Germinal center (tissue), 1 donor: Measurements from ENCODE around the gene HSPBAP1.
"Not testable (repeated sequence)": the region's sequence is repeated elsewhere in the genome, so short reads cannot be mapped to it uniquely, and the experiment has no call there.

Experiments used
- DNase-seq: peaks from one replicate; pipeline ENCODE4 v3.0.0; 2012; ENCODE audit warnings: mixed read lengths, low spot score

The HSPBAP1 gene

GRCh38 chr3:122739172-122739571 is 54.5 kb downstream of the HSPBAP1 start:
- no peak for DNase-seq

DNA sequence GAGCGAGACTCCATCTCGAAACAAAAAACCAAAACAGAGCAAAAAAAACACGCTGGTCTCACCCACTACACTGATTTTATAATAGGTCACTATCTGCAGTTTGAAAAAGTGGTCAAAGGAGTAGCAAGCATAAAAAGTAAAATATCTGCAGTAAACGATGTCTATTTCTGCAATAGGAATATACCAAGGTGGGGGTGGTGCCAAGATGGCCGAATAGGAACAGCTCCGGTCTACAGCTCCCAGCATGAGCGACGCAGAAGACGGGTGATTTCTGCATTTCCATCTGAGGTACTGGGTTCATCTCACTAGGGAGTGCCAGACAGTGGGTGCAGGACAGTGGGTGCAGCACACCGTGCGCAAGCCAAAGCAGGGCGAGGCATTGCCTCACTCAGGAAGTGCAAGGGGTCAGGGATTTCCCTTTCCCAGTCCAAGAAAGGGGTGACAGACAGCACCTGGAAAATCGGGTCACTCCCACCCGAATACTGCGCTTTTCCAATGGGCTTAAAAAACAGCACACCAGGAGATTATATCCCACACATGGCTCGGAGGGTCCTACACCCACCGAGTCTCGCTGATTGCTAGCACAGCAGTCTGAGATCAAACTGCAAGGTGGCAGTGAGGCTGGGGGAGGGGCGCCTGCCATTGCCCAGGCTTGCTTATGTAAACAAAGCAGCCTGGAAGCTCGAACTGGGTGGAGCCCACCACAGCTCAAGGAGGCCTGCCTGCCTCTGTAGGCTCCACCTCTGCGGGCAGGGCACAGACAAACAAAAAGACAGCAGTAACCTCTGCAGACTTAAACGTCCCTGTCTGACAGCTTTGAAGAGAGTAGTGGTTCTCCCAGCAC is 60.7 kb downstream of the HSPBAP1 start:
- DNase-seq: not testable (repeated sequence)

- no peak for DNase-seq
These were observed 63.4 kb downstream of the HSPBAP1 start for GRCh38 chr3:122730240-122730639.

GRCh38 chr3:122728756-122729514 is 64.7 kb downstream of the HSPBAP1 start:
- no peak for DNase-seq

- no peak for DNase-seq
These were observed 65.4 kb downstream of the HSPBAP1 start for GRCh38 chr3:122728186-122728585.

- DNase-seq: no peak
These were observed 65.9 kb downstream of the HSPBAP1 start for GRCh38 chr3:122727766-122728165.

DNA sequence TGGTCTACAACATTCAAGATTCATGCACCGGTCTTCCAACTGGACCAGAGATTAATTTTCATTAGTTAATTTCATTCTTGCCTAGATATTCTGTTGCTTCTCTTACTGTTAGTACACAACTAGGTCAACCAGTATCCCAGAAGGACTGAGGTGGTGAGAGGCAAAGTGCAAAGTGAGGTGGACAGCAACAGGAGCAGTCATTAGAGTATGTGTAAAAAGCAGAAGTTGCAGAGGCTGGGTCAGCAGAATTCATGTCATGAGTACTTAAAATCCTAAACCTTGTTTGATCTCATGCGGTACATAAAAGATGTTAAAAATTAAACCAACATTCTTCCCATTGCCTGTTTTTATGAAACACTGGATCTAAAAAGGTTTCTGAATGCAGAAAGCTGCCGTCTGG is 66.3 kb downstream of the HSPBAP1 start:
- no peak for DNase-seq

DNA sequence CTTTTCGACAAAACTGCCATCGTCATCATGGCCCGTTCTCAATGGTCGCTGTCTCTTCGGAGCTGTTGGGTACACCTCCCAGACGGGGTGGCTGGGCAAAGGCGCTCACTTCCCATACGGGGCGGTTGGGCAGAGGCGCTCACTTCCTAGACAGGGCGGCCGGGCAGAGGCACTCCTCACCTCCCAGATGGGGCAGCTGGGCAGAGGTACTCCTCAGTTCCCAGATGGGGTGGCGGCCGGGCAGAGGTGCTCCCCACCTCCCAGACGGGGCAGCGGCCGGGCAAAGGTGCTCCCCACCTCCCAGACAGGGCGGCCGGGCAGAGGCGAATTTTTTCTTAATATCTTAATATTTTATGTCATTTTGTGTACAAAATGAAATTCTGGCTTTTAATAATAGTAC is 68.5 kb downstream of the HSPBAP1 start:
- DNase-seq: no peak

- no peak for DNase-seq
These were observed 74.2 kb downstream of the HSPBAP1 start for GRCh38 chr3:122719273-122719921.

- DNase-seq: no peak
These were observed 77.0 kb downstream of the HSPBAP1 start for GRCh38 chr3:122716667-122717066.

DNA sequence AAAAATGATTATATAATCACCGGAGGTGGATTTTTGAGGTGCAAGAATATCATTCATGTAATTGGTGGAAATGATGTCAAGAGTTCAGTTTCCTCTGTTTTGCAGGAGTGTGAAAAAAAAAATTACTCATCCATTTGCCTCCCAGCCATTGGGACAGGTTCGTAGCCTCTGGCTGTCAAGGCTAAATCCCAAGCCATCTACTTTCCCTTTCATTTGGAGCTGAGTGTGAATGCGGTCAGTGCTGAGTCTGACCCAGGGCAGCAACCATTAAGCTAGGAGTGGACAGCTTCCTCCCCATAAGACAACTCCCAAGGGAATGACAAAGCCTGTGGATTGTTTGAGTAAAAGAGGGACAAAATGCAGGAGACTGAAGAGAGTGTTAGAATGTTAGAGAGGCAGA is 79.4 kb downstream of the HSPBAP1 start:
- DNase-seq: no peak

DNA sequence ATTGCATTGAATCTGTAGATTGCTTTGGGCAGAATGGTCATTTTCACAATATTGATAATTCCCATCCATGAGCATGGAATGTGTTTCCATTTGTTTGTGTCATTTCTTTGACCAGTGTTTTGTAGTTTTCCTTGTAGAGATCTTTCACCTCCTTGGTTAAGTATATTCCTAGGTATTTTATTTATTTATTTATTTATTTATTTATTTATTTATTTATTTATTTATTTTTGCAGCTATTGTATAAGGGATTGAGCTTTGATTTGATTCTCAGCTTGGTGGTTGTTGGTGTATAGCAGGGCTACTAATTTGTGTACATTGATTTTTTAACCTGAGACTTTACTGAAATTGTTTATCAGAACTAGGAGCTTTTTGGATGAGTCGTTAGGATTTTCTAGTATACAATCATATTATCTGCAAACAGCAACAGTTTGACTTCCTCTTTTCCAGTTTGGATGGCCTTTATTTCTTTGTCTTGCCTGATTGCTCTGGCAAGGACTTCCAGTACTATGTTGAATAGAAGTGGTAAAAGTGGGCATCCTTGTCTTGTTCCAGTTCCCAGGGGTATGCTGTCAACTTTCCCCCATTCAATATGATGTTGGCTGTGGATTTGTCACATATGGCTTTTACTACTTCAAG is 82.9 kb downstream of the HSPBAP1 start:
- not testable (repeated sequence) for DNase-seq

DNA sequence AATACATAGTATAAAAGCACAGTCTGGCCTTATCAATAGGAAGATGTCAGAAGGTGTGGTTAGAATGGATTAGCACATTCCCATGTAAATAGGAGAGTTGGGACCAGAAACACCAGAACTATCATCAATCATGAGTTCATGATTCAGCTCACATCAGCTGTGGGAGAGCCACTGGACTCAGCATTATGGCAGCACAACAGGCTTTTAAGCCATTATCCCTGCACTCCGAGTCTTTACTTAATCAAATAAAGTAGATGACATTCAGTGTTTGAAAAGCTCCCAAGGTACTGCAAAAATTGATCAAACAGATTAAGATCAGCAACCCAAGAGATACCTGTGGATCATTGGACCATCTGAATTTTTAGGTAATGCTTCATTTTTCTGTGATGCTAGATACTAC is 88.3 kb downstream of the HSPBAP1 start:
- DNase-seq: no peak

- no peak for DNase-seq
These were observed 93.4 kb downstream of the HSPBAP1 start for GRCh38 chr3:122700193-122700592.

- DNase-seq: peak; percentile 71
These were observed 95.5 kb downstream of the HSPBAP1 start for GRCh38 chr3:122697952-122698620.

GRCh38 chr3:122695927-122696561 is 97.6 kb downstream of the HSPBAP1 start:
- no peak for DNase-seq

- peak; percentile 33 for DNase-seq
These were observed 98.7 kb downstream of the HSPBAP1 start for GRCh38 chr3:122694966-122695365.

DNA sequence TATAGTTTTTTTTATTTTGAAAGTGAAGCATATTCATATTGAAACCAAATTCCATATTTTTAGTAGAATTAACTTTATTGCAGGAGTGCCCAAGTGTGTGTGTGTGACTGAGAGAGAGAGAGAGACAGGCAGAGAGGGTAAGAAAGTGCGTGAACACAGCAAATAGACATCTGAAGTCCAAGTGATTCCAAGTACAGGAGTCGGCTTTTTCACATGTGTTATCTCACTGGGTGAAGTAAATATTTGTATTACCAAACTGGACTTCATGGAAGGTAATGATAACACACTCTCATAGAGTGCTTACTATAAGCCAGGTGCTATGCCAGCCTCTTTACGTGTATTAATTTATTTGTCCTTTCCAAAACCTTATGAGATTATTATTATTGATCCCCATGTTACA is 101.0 kb downstream of the HSPBAP1 start:
- no peak for DNase-seq

DNA sequence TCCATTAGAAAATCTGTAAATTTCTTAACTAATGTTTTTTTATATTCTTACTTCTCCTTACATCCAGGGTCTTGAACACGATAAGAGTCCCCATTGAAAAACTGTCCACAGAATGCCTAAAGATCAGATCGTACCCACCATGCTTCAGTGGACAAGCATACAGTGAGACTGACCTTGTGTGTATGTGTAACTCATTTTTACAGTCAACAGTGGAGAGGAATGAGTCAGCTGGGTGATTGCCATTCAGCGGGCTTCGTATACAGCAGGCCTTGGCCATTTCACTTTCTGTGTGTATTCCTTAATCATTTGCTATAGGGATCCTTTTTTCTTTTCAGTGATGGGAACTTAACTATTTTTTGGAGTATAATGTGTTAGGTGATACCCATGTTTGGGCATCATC is 102.4 kb downstream of the HSPBAP1 start:
- DNase-seq: no peak

GRCh38 chr3:122690096-122690495 is 103.5 kb downstream of the HSPBAP1 start:
- no peak for DNase-seq
